Hindlimb muscle (tissue), 1 donor: ENCODE measurements around the gene RIPOR3. TPM values are rescaled to one million over a fixed set of nuclear protein-coding genes. Genes with fewer than 3 reads are reported as not detected.

Experiments used
- DNase-seq: peaks from one replicate; pipeline ENCODE4 v3.0.0-alpha.2; 2013
- polyA plus RNA-seq: library from polyadenylated mRNA; unstranded; fragments of 120-200 nt; gene quantifications from one replicate; pipeline ENCODE4 v1.2.1, GENCODE V29; 2013; ENCODE audit not compliant: insufficient read length

RIPOR3 gene
- polyA plus RNA-seq, 1 donor: 4.0 TPM

GRCh38 chr20:50588034-50588736, 103.2 kb downstream of the RIPOR3 start:
- peak; percentile 55 for DNase-seq

GRCh38 chr20:50587291-50587961, 103.9 kb downstream of the RIPOR3 start:
- no peak for DNase-seq

- DNase-seq: no peak
Observed at GRCh38 chr20:50586531-50587232, 104.7 kb downstream of the RIPOR3 start.

GRCh38 chr20:50585678-50586077, 105.7 kb downstream of the RIPOR3 start:
- no peak for DNase-seq

- DNase-seq: no peak
Observed at GRCh38 chr20:50585214-50585613, 106.1 kb downstream of the RIPOR3 start.

GRCh38 chr20:50584687-50585086, 106.7 kb downstream of the RIPOR3 start:
- DNase-seq: no peak

GRCh38 chr20:50583442-50584150, 107.7 kb downstream of the RIPOR3 start:
- no peak for DNase-seq

- DNase-seq: no peak
Observed at GRCh38 chr20:50582591-50583234, 108.6 kb downstream of the RIPOR3 start.

GRCh38 chr20:50582092-50582491, 109.2 kb downstream of the RIPOR3 start:
- no peak for DNase-seq

GRCh38 chr20:50580842-50581544, 110.3 kb downstream of the RIPOR3 start:
- DNase-seq: no peak

GRCh38 chr20:50580016-50580747, 111.2 kb downstream of the RIPOR3 start:
- peak; percentile 47 for DNase-seq

GRCh38 chr20:50579511-50579910, 111.8 kb downstream of the RIPOR3 start:
- DNase-seq: no peak

- no peak for DNase-seq
Observed at GRCh38 chr20:50578778-50579165, 112.6 kb downstream of the RIPOR3 start.

GRCh38 chr20:50578061-50578777, 113.1 kb downstream of the RIPOR3 start:
- DNase-seq: no peak

GRCh38 chr20:50577175-50578018, 113.9 kb downstream of the RIPOR3 start:
- DNase-seq: no peak

- peak; percentile 55 for DNase-seq
Observed at GRCh38 chr20:50575865-50576720, 115.2 kb downstream of the RIPOR3 start.

- DNase-seq: no peak
Observed at GRCh38 chr20:50574586-50574985, 116.8 kb downstream of the RIPOR3 start.

GRCh38 chr20:50574108-50574507, 117.2 kb downstream of the RIPOR3 start:
- no peak for DNase-seq
